Panc1 (cell line): ENCODE measurements around the gene GPS2. TPM values are rescaled to one million over a fixed set of nuclear protein-coding genes. Genes with fewer than 3 reads are reported as not detected.

Source experiments
- ATAC-seq: fragments of 200-7000 bp; cut with Tn5 transposase; 2 replicates; pipeline ENCODE4 v1.9.1; 2020; ENCODE audit warnings: mild to moderate bottlenecking, moderate library complexity
- BruUV-seq: library from RNA; stranded (reverse); fragments of 400-500 nt; replicated peaks from 2 replicates; lab custom pipeline; 2021; lab: Mats Ljungman, UMichigan
- CTCF ChIA-PET: fragments of 300-600 bp; sonication (Branson Sonifier 250); formaldehyde crosslinking; loops from one replicate; lab custom pipeline; 2022; ENCODE audit warnings: antibody characterized with exemption; lab: Charles Lee
- POLR2A ChIA-PET: fragments of 300-600 bp; sonication (Branson Sonifier 250); formaldehyde crosslinking; loops from one replicate; lab custom pipeline; 2022; ENCODE audit warnings: antibody characterized with exemption; lab: Charles Lee
- DNase-seq: peaks from one replicate; pipeline ENCODE4 v3.0.0-alpha.2; 2010; ENCODE audit warnings: low read depth, low spot score
- H3K27ac ChIP-seq: 2 replicates; pipeline ENCODE4 v1.5.1; 2011; ENCODE audit warnings: mild to moderate bottlenecking, low read length, inconsistent platforms
- H3K27me3 ChIP-seq: fragments of 200-500 bp; sonication (Bioruptor generic); 2 replicates; pipeline ENCODE4 v1.6.0; 2014; ENCODE audit warnings: low read length, inconsistent platforms; ENCODE audit not compliant: control insufficient read depth, insufficient read depth
- H3K36me3 ChIP-seq: fragments of 200-500 bp; sonication (Bioruptor generic); 2 replicates; pipeline ENCODE4 v1.5.1; 2014; ENCODE audit warnings: inconsistent platforms, mild to moderate bottlenecking, low read length, moderate library complexity; ENCODE audit not compliant: control insufficient read depth, insufficient read depth
- H3K4me1 ChIP-seq: 2 replicates; pipeline ENCODE4 v1.5.1; 2011; ENCODE audit warnings: inconsistent platforms, mild to moderate bottlenecking, low read length, moderate library complexity; ENCODE audit not compliant: control insufficient read depth, insufficient read depth
- H3K4me3 ChIP-seq, 2 experiments: 2 replicates each; pipeline ENCODE4 v1.5.1; 2011 to 2012; ENCODE audit warnings: low read depth in 2 of 2, low read length in 2 of 2, mild to moderate bottlenecking in 2 of 2, inconsistent platforms in 1 of 2, moderate library complexity in 1 of 2
- H3K9me3 ChIP-seq: fragments of 200-500 bp; sonication (Bioruptor generic); 2 replicates; pipeline ENCODE4 v1.5.1; 2014; ENCODE audit warnings: low read depth, mild to moderate bottlenecking, inconsistent platforms, low read length, moderate library complexity; ENCODE audit not compliant: control insufficient read depth, insufficient read depth
- POLR2AphosphoS5 ChIP-seq: IDR thresholded peaks from 2 replicates; pipeline ENCODE4 v1.6.1; 2012; ENCODE audit warnings: mild to moderate bottlenecking, low read depth, low read length, moderate library complexity
- SIN3A ChIP-seq: IDR thresholded peaks from 2 replicates; pipeline ENCODE4 v1.6.1; 2012; ENCODE audit warnings: low read depth, mild to moderate bottlenecking, low read length, moderate library complexity, borderline replicate concordance; ENCODE audit not compliant: insufficient read depth
- TCF7L2 ChIP-seq: IDR thresholded peaks from 2 replicates; pipeline ENCODE4 v1.6.1; 2011; ENCODE audit warnings: mild to moderate bottlenecking, low read depth, low read length, inconsistent platforms
- in situ Hi-C: cut with HindIII; loops from 2 replicates; pipeline ENCODE4 v1.10.0; 2016; ENCODE audit warnings: low sequenced_read_pairs, low pct_unique_long_range_greater_than_20kb
- intact Hi-C: fragments of 100-400 bp; cut with micrococcal nuclease; formaldehyde crosslinking; loops from one replicate; pipeline ENCODE4 v1.10.0; 2022; ENCODE audit not compliant: unreplicated experiment
- total RNA-seq: library from RNA; stranded (reverse); gene quantifications from one replicate; pipeline ENCODE4 v1.2.1, GENCODE V29; 2021; ENCODE audit not compliant: unreplicated experiment
- TF ChIP-seq, protein P1 (sequence below): fragments of 450-650 bp; IDR thresholded peaks from 2 replicates; pipeline ENCODE4 v1.5.1; 2017; ENCODE audit warnings: mild to moderate bottlenecking
- TF ChIP-seq, protein P2 (sequence below), 2 experiments: IDR thresholded peaks; 2 replicates each; pipeline ENCODE4 v1.6.1; 2011 to 2012; ENCODE audit warnings: low read depth in 2 of 2, control low read depth in 1 of 2, low read length in 1 of 2, mild to moderate bottlenecking in 1 of 2, moderate library complexity in 1 of 2; ENCODE audit not compliant: insufficient read depth in 1 of 2

The GPS2 gene
- total RNA-seq, 1 experiment from 2014 or later = 96.6 TPM

DNA sequence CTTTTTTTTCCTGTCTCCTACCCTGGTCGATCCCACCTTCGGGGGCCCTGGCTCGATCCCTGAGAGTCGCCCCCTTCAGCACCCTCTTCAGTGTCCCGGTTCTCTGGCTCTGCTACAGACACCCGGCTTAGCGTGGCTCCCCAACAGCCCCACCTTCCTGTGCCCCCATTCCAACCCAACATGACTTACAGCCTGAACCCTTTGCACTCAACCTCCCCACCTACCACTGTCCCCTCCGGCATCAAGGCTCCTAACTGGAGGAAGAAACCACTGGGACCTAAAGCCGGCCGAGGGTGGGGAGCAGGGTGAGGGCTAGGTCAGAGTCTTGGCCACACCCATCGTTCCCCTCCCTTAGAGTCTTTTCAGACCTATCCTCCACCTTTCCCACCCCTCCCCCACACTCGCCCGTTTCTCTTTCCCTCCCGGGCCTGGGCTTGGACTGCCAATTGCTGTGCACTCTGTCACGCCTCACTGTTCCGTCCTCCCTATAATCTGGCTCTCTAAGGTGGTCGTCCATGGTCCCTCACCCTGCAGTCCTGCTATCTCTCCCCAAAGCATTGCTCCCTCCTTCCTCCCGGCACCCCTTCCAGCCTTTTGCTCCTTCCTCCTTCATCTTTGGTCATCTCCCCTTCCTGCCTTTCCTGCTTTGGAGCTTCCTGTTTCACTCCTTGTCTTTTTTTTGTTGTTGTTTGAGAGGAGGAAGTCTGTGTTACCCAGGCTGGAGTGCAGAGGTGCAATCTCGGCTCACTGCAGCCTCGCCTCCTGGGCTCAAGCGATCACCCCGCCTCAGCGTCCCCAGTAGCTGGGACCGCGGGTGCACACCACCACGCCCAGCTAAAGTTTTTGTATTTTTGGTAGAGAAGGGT lies 52.0 kb downstream of the GPS2 start:
- ChIA-PET CTCF (interaction anchor here (0.6 kb wide), 1 partner anchor 197 kb away, joined by 10 read pairs; no protein-coding TSS in a partner anchor), POLR2A (no interaction called here)
- Histone ChIP-seq H3K27me3 (no peaks in the 10 kb centered on the region), H3K4me1 (peaks cover 22% of the 10 kb centered on the region), H3K9me3 (no peaks in the 10 kb centered on the region), H3K27ac (peak overlapping the region; percentile 81), H3K36me3 (peaks cover 3% of the 10 kb centered on the region), H3K4me3 (peak overlapping the region; percentile 50 to 65)
- BruUV-seq = no TSS peak
- in situ Hi-C loops (no loop called here), intact Hi-C loops (no loop called here)
- DNase-seq (no peak), ATAC-seq (peak; percentile 63)
- TF ChIP-seq TCF7L2 (no peak), POLR2AphosphoS5 (peak; percentile 54; the same call in 1 of the 2 replicates), SIN3A (0 out of 2 replicates have a peak, but pooled peaks have one; percentile 20)
- TF ChIP-seq, protein P1, sequence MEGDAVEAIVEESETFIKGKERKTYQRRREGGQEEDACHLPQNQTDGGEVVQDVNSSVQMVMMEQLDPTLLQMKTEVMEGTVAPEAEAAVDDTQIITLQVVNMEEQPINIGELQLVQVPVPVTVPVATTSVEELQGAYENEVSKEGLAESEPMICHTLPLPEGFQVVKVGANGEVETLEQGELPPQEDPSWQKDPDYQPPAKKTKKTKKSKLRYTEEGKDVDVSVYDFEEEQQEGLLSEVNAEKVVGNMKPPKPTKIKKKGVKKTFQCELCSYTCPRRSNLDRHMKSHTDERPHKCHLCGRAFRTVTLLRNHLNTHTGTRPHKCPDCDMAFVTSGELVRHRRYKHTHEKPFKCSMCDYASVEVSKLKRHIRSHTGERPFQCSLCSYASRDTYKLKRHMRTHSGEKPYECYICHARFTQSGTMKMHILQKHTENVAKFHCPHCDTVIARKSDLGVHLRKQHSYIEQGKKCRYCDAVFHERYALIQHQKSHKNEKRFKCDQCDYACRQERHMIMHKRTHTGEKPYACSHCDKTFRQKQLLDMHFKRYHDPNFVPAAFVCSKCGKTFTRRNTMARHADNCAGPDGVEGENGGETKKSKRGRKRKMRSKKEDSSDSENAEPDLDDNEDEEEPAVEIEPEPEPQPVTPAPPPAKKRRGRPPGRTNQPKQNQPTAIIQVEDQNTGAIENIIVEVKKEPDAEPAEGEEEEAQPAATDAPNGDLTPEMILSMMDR = no peak
- TF ChIP-seq, protein P2, sequence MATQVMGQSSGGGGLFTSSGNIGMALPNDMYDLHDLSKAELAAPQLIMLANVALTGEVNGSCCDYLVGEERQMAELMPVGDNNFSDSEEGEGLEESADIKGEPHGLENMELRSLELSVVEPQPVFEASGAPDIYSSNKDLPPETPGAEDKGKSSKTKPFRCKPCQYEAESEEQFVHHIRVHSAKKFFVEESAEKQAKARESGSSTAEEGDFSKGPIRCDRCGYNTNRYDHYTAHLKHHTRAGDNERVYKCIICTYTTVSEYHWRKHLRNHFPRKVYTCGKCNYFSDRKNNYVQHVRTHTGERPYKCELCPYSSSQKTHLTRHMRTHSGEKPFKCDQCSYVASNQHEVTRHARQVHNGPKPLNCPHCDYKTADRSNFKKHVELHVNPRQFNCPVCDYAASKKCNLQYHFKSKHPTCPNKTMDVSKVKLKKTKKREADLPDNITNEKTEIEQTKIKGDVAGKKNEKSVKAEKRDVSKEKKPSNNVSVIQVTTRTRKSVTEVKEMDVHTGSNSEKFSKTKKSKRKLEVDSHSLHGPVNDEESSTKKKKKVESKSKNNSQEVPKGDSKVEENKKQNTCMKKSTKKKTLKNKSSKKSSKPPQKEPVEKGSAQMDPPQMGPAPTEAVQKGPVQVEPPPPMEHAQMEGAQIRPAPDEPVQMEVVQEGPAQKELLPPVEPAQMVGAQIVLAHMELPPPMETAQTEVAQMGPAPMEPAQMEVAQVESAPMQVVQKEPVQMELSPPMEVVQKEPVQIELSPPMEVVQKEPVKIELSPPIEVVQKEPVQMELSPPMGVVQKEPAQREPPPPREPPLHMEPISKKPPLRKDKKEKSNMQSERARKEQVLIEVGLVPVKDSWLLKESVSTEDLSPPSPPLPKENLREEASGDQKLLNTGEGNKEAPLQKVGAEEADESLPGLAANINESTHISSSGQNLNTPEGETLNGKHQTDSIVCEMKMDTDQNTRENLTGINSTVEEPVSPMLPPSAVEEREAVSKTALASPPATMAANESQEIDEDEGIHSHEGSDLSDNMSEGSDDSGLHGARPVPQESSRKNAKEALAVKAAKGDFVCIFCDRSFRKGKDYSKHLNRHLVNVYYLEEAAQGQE (IDR thresholded peaks at IDR 0.05; ENCODE audit: insufficient read depth in 1 of 2, low read depth in 2 of 2, low read length in 1 of 2) = no peak

Other genes with a start within 250 kb of the GPS2 start
- gene CLEC10A, start 235.1 kb downstream of the GPS2 start, total RNA-seq = not detected
- 0.21 TPM for gene ASGR2, start 200.5 kb downstream of the GPS2 start, total RNA-seq
- 1.3 TPM for gene ASGR1, start 136.0 kb downstream of the GPS2 start, total RNA-seq
- gene DLG4, start 95.5 kb downstream of the GPS2 start, total RNA-seq = 32.4 TPM
- gene ACADVL, start 95.4 kb downstream of the GPS2 start, total RNA-seq = 305 TPM
- gene DVL2, start 80.8 kb downstream of the GPS2 start, total RNA-seq = 84.2 TPM
- 69.3 TPM for gene PHF23, start 75.9 kb downstream of the GPS2 start, total RNA-seq
- 289 TPM for gene GABARAP, start 72.9 kb downstream of the GPS2 start, total RNA-seq
- gene CTDNEP1, start 63.6 kb downstream of the GPS2 start, total RNA-seq = 132 TPM
- gene ELP5, start 63.1 kb downstream of the GPS2 start, total RNA-seq = 89.5 TPM
- gene CLDN7, start 52.9 kb downstream of the GPS2 start, total RNA-seq = 43.1 TPM
- 0.31 TPM for gene SLC2A4, start 33.6 kb downstream of the GPS2 start, total RNA-seq
- gene YBX2, start 20.7 kb downstream of the GPS2 start, total RNA-seq = 54.9 TPM
- gene EIF5A, start 7.7 kb downstream of the GPS2 start, total RNA-seq = 728 TPM
- gene NEURL4, start 14.0 kb upstream of the GPS2 start, total RNA-seq = 58.9 TPM
- gene ACAP1, start 21.2 kb upstream of the GPS2 start, total RNA-seq = 2.7 TPM
- gene KCTD11, start 36.8 kb upstream of the GPS2 start, total RNA-seq = 11.0 TPM
- gene TMEM95, start 39.8 kb upstream of the GPS2 start, total RNA-seq = not detected
- gene TNK1, start 65.7 kb upstream of the GPS2 start, total RNA-seq = 6.2 TPM
- 32.0 TPM for gene PLSCR3, start 79.2 kb upstream of the GPS2 start, total RNA-seq
- gene TMEM256, start 88.7 kb upstream of the GPS2 start, total RNA-seq = 35.8 TPM
- 33.6 TPM for gene NLGN2, start 92.5 kb upstream of the GPS2 start, total RNA-seq
- not detected for gene SPEM1, start 105.0 kb upstream of the GPS2 start, total RNA-seq
- not detected for gene SPEM2, start 110.3 kb upstream of the GPS2 start, total RNA-seq
- gene SPEM3, start 113.5 kb upstream of the GPS2 start, total RNA-seq = not detected
- gene TMEM102, start 120.1 kb upstream of the GPS2 start, total RNA-seq = 8.5 TPM
- gene FGF11, start 124.2 kb upstream of the GPS2 start, total RNA-seq = 4.4 TPM
- 14.3 TPM for gene CHRNB1, start 129.7 kb upstream of the GPS2 start, total RNA-seq
- 24.9 TPM for gene ZBTB4, start 164.3 kb upstream of the GPS2 start, total RNA-seq
- not detected for gene SLC35G6, start 166.1 kb upstream of the GPS2 start, total RNA-seq
- gene POLR2A, start 169.0 kb upstream of the GPS2 start, total RNA-seq = 181 TPM
- 12.6 TPM for gene TNFSF12, start 233.7 kb upstream of the GPS2 start, total RNA-seq
- 2.3 TPM for gene TNFSF13, start 243.4 kb upstream of the GPS2 start, total RNA-seq
- gene SENP3, start 246.6 kb upstream of the GPS2 start, total RNA-seq = 63.7 TPM